NCI-H526 (cell line): Measurements from ENCODE around the gene DIS3L2.
"Not testable (repeated sequence)": the region's sequence is repeated elsewhere in the genome, so short reads cannot be mapped to it uniquely, and the experiment has no call there.

Source experiments
- DNase-seq, 2 experiments: peaks; one replicate each; lab custom pipeline; 2025; lab: John Stamatoyannopoulos, UW

The DIS3L2 gene

DNA sequence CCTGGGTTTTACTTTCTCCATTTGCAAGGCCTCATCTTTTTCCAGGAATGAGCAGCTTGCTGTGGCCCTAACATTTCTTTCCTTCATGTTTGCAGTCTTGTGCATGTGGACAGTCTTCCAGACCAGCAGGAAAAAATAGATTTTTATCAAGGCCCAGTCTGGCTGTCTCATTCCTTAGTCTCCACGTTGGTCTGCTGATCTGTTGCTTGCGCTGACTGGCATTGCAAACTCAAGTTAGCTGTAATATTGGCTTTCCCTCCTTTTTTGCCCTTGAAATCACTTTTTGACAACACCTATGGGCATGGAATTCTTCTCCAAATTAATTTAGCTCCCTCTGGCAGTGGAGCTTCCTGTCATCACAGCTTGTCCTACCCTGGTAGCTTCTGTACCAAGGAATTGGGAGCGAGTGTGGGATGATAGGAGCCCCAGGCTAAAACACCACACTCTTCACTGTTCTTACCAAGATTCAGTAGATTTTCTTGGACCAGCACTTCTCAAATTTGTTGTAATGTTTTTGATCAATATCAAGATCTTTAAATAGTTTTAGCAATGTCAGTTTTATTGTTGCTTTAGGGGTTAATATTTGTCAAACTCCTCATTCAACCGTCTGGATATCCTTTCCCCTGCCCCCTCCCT lies 48.2 kb downstream of the DIS3L2 start:
- DNase-seq, result no peak

DNA sequence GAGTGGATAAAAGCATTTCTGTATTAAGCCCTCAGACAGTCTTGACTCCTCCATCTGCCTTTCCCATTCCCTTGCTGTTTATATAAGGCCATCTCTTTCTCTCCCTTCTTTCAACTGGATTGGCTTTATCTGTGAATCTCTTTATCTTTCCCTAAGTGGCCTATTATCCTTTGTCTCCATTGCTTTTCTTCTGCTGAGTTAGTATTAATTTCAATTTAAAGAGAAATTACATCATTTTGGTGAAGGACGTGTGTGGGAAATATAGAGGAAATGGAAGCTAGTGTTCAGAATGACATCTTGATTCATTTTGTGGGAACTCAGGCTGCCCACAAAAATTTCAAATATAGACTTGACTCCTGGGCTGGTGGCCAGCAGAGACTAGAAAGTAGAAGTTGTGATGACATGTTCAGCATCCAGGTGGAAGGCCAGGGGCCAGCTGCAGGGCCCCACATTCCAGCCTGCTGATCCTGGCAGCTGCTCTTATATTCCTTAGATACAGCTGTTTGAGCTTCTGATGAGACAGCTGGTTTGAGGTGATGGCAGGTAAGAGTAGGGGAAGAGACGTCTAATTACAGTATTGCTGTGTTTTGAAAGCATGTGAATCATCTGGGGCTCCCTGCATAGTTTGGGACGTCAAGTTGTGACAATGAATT lies 52.3 kb downstream of the DIS3L2 start:
- no peak for DNase-seq

DNA sequence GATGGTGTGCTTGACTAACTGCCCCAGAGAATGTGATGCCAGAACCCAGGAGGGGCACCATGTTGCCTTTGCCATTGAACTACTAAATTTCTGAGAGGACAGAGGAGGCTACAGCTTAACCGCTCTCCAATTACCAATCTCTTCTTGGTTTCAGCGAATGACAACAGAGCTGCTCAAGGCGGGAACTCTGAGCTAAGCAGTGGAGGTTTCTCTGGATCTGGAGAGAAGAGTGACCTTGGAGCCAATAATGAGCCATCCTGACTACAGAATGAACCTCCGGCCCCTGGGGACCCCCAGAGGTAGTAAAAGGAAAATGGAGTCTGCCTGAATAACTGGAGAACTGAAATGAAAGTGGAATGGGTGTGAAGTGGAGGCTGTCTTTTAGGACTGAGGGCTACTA lies 53.2 kb downstream of the DIS3L2 start:
- DNase-seq, result no peak

DNA sequence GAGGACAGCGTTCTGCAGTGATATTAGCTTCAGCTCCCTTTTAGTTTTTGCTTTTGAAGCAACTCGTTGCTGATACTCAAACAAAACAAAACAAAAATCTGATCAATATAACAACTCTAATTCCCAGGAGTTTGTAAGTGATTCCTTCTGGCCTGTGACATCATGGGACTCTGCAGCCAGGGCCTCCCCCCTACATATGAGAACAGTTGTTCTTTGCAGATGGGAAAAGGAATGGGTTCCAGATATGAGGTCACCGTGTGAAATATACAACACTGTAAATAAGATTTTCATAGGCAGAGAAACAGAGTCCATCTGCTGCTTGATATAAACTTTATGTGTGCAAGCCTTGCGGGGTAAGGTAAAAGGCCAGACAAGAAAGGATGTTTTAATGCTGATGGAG lies 56.7 kb downstream of the DIS3L2 start:
- DNase-seq, result no peak

DNA sequence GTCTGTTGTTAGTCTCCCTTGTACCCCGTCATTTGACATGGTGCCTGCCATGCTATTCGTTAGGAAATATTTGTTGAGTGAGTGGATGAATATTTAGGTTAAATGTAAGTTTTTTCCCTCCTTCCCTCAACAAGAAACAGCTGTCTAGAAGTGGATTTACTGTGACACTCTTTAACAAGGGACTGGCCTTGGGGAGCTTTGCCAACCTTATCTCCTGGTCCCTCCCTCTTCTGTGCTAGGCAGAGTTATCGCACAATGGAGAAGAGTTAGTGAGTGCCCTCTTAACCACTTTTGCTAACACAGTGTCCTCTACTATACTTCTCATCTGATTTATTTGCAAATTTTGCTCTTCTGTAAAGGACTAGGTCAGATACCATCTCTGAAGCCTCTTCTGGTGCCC lies 61.2 kb downstream of the DIS3L2 start:
- DNase-seq, result no peak

DNA sequence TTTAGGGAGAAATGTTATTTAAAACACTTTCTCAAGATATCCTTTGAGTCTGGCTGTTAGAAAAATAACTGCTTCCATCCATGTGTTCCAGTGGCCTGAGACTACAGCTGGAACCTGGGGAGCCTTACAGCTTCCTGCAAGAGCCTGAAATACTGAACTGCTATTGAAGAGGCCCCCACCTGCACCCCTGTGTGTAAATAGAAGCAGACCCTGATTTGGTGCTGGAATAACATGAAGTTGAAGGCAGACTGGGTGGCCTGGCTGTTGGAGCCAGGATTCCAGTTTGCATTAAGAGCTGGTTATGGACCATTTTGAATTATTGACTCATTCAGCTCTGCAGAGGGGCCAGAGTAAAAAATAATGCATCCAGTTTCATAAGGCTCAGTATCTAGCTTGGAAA lies 61.9 kb downstream of the DIS3L2 start:
- no peak for DNase-seq

DNA sequence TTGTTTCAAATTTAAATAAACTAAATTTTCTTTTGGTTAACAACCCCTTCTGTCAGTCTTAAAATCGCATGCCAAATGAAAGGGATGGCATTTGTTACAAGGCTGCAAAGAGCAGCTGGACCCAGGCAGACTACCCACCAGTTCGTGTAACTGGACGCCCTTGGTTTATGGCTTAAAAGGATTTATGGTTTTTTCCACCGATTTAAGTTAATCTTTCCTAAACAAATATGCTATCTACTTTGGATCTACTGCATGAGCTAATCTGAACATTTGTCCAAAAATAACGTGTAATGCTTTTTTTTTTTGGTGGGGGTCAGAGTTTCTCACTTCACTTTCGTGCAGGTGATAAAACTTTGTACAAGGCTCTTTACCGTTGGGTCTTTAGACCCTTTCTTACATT lies 62.9 kb downstream of the DIS3L2 start:
- DNase-seq, result no peak

DNA sequence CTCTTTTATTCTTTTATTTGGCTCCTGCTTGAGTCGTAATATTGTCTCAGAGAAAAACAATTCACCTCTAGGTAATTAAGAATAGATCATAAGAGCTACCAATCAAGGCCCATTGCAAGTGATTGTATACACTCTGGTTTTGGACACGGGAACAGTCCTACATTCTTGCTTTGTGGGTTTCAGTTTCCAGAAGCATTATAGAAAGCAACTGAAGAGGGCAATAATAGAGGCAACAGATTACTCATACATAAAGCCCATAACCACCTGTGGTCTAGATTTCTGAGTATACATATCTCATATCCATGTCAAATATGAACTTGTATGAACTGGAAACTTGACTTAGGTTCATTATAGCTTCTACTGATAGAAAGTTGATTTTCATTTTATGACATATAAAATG lies 65.4 kb downstream of the DIS3L2 start:
- no peak for DNase-seq

DNA sequence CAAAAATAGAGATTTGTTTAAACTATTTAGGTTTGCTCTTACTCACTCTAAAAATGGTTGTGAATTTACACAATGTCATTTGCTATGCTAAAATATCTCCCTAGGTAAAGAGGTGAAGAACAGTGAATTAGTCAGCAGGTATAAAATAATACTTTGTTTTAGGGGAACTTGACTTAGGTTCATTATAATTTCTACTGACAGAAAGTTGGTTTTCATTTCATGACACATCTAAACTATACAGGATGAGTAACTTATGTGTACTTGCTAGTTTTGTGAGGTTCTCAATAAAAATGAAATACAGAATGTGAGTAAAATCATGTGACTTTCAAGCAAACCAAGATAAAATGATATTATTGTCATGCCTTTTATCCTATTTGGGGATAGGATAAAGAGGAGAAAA lies 66.0 kb downstream of the DIS3L2 start:
- DNase-seq, result no peak

DNA sequence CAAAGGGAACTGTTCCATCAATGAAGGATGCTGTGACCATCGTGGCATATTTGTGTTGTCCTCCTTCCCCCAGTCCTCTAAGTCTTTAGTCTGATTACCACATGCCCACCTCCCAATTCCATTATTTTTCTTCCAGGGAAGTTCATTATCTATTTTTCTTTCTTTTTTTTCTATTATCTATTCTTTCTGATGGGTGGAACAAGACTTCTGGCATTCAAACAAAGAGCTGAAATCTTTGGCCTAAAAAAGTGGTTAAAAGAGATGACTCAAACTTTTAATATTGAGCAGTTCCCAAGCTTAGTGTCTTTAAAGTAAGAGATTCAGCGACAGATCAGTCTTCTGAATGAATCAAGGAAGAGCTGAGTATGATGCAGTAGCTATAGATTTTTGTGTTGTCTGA lies 66.6 kb downstream of the DIS3L2 start:
- DNase-seq, result no peak

DNA sequence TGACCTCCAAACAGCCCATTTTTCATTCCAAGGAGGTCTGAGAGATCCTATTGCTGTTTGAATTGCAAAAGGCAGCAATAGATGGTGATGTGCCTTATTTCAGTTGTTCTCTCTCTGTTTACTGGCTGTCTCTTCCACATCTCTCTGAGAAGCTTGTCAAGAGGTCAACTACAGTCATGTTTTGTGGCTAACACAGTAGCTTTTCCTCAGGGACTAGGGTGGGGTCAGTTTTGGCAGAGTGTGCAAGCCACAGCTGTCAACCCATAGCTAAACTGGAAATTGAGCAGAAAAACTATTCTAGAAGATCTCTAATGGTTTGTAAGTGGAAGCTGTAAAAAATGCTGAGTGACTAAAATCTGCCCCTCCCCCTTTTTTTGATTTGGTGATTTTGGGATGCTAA lies 67.1 kb downstream of the DIS3L2 start:
- DNase-seq, result no peak

DNA sequence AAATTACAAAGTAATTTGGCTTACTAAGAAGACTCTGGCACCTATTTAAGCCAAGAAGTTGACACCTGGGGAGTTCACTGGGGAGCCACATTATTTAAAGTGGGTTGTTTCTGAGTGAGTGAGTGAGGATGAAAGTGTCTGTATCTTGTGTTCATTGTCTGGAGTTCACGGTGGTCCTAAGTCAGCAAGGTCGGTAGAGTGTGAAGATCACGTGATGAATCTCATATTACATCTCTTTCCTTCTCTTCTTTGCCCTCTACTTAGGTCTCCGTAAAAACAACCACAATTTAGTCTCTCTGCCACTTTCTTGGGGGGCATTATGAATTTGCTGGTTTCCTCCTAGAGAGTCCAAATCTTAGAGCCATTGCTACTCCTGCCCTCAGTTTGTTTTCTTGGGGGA lies 67.8 kb downstream of the DIS3L2 start:
- no peak for DNase-seq

DNA sequence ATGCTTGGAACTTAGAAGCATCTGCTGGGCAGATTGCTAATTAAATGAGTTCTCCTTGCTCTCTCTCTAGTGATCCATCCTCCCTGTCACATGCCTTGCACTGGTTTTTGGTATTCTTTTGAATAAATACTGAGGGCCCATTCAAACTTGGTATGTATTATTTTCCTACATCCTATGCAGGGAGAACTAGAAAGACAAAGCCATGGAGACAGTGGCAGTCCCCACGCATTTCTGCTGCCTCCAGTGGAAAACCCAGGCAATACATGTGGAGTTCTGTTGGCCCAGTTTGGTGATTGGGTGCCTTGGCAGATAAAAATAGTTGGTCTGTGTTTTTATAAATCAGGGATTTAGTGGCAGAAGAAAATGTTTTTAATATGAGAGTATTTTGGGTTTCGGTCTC lies 68.7 kb downstream of the DIS3L2 start:
- DNase-seq, result peak in 1 of 2 experiments; percentile 4

DNA sequence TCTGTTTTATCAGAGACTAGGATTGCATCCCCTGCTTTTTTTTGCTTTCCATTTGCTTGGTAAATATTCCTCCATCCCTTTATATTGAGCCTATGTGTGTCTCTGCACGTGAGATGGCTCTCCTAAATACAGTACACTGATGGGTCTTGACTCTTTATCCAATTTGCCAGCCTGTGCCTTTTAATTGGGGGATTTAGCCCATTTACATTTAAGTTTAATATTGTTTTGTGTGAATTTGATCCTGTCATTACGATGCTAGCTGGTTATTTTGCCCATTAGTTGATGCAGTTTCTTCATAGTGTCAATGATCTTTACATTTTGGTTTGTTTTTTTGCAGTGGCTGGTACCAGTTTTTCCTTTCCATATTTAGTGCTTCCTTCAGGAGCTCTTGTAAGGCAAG lies 73.8 kb downstream of the DIS3L2 start:
- DNase-seq, result not testable (repeated sequence)

DNA sequence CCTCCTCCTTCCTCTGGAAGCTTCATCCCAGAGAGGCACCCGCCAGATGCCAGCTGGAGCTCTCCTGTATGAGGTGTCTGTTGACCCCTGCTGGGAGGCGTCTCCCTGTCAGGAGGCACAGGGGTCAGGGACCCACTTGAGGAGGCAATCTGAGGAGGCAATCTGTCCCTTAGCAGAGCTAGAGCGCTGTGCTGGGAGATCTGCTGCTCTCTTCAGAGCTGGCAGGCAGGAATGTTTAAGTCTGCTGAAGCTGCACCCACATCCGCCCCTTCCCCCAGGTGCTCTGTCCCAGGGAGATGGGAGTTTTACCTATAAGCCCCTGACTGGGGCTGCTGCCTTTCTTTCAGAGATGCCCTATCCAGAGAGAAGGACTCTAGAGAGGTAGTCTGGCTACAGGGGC lies 75.4 kb downstream of the DIS3L2 start:
- DNase-seq, result not testable (repeated sequence)

DNA sequence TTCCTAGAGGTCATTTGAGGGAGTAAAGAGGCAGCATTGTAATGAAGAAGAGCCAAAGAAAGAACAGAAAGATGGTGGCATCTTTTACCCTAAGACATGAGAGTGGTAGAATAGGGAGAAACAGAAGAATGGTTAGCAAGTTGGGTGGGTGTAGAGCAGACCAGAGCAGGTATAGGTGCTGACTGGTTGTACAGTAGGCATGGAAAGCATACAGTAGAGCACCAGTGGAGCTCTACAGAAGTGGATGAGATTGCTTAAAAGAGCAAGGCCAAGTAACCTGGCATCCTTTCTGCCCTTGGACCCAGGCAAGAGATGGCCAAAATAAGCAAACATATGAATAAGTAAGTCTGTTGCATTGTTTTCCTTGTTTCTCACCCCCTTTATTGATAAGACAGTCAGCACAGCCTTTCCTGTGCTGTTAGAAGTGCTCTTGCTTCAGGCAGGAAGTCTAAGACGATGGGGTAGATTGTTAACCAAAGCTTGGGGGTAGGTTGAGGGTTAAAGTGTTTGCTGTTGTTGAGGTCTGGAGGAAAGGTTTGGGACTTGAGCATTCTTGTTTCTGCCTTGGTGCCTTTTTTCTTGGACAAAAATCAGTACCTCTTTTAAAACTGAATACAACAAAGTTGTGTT lies 76.9 kb downstream of the DIS3L2 start:
- DNase-seq, result no peak

DNA sequence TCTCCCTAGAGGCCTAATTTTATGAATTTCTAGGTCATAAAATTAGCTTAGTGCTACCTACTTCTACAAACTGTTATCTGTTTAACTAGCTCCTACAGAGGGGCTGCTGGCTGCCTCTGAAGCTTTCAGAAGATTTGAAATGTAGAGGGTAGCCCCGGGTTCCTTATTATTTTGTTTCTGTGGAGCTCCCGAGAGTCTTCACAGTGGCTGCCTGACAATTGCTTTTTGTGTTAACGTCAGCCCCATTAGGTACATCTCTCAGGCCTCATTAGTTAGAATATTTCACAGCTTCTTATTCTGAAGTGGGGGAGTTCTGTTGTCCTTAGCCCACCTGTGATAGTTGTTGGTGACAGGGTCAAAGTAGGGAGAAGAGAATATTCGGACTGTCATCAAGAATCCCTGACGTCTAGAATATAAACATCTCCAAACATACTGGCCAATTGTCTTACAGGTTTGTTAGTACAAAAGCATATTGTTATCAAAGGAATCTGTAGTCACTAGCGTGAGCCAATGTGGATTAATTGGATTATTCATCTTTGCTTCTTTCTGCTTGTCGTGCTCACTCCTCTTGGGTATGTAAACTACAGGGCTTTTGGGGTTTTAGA lies 77.5 kb downstream of the DIS3L2 start:
- DNase-seq, result no peak

DNA sequence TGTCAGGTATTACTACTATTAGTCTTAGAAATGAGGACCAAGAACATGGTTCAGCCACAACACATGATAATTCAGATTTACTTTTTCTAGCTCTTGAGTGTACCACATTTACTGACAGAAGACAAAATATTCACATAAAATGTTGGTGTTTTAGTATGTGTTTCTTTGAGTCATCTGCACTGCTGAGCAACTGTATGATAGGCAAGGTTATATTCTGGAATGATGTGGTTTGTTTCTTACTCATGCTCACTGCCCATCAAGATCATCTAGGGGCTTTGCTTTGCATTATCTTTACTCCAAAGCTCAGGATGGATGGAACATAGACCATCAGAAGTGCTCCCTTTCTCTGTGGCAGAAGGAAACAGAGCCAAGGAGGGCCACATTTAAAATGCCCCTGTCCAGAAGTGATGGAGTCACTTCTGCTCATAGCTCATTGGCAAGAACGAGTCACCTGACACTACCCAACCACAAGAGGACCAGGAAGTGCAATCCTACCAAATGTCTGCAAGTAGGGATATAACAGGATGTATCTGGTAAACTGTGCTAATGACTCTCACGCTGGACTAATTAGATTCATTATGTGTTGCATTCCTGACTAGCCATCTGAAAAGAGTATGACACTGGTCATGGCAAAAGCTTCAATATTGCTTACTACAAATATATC lies 81.5 kb downstream of the DIS3L2 start:
- no peak for DNase-seq

DNA sequence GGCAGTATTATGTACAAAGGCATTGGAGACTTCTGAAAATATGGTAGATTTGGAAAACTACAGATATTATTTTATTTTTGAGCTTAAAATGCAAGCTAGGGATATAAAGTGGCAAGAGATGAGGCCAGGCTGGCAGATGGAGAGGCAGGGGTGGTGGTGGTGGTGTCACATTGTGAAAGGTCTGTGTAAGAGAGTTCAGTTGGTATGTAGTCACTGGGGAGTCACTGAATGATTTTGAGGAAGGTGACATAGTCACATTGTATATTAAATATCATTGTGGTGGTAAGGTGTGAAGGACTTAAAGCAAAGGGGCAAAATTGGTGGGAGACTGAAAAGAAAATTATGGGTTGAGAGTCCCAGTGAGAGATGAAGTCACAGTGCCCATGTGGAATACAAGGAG lies 82.5 kb downstream of the DIS3L2 start:
- no peak for DNase-seq

DNA sequence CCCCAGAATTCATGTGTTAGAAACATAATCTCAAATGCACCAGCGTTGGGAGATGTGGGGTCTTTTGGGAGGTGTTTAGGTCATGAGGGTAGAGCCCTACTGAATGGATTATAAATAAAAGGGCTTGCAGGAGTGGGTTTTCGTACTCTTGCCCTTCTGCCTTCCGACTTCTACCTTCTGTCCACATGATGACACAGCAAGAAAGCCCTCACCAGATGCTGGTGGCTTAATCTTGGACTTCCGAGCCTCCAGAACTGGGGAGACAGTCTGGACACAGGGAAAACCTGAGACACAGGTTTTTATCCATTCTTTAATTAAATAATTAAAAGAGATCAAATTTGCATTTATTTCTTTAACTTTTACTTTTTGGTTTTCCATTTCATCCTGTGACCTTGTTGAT lies 87.8 kb downstream of the DIS3L2 start:
- DNase-seq, result no peak

DNA sequence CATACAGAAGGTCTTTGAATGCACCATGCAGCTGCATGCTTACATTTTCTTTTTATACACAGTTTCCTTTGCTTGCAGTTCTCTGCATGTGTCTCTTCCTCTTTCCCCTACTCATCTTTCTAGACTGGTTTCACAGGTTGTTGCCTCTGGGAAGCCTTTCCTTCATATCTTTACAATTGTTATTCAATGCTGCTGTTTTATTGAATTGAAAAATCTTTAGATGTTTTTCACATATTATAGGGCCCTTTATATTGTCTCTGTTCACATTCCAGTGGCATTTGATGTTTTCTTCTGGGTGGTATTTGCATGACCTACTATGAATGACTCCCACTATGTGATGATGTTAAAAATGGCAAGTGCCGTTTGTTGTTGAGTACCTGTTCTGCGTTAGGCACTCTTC lies 91.1 kb downstream of the DIS3L2 start:
- DNase-seq, result no peak

DNA sequence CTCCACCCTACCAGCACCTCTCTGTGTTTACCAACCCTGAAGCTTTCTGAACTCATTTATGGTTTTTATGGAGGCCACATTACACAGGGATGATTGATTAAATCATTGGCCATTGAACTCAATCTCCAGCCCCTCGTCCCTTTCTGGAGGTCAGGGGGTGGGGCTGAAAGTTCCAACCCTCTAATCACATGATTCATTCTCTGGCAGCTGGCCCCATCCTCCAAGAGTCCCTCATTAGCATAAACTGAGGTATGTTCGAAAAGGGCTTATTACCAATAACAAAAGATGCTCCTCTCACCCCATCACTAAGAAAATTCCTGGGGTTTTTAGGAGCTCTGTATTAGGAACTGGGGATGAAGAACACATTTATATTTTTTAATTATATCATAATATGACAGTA lies 92.3 kb downstream of the DIS3L2 start:
- DNase-seq, result no peak
